DND-41 (cell line): ENCODE results near the gene LCN9.

Source experiments
- ATAC-seq: fragments of 200-7000 bp; cut with Tn5 transposase; 3 replicates; pipeline ENCODE4 v1.9.1; 2021; ENCODE audit warnings: low read depth; ENCODE audit not compliant: insufficient read depth
- DNase-seq: peaks from one replicate; pipeline ENCODE4 v3.0.0-alpha.2; 2020
- H2AFZ ChIP-seq: 2 replicates; pipeline ENCODE4 v1.6.0; 2012; ENCODE audit warnings: low read depth, low read length
- H3K27ac ChIP-seq: 2 replicates; pipeline ENCODE4 v1.5.1; 2012; ENCODE audit warnings: low read length, inconsistent platforms
- H3K27me3 ChIP-seq: fragments of 200-600 bp; sonication (generic); 2 replicates; pipeline ENCODE4 v1.6.0; 2012; ENCODE audit warnings: low read length, mild to moderate bottlenecking, inconsistent platforms; ENCODE audit not compliant: insufficient read depth, poor library complexity
- H3K36me3 ChIP-seq: 2 replicates; pipeline ENCODE4 v1.5.1; 2012; ENCODE audit warnings: low read length, inconsistent platforms; ENCODE audit not compliant: insufficient read depth
- H3K4me1 ChIP-seq: 2 replicates; pipeline ENCODE4 v1.5.1; 2012; ENCODE audit warnings: mild to moderate bottlenecking, low read length; ENCODE audit not compliant: insufficient read depth
- H3K4me2 ChIP-seq: 2 replicates; pipeline ENCODE4 v1.6.0; 2012; ENCODE audit warnings: mild to moderate bottlenecking, moderate library complexity, low read length, inconsistent platforms; ENCODE audit not compliant: insufficient read depth
- H3K4me3 ChIP-seq, 2 experiments: fragments of 200-600 bp in 1 of 2; shearing (Covaris generic) in 1 of 2; 2 replicates each; pipeline ENCODE4 v1.5.1; 2012 to 2016; ENCODE audit warnings: inconsistent platforms in 2 of 2, low read length in 2 of 2, mild to moderate bottlenecking in 2 of 2, low read depth in 1 of 2, moderate library complexity in 1 of 2
- H3K79me2 ChIP-seq: 2 replicates; pipeline ENCODE4 v1.6.0; 2012; ENCODE audit warnings: low read length, inconsistent platforms; ENCODE audit not compliant: insufficient read depth
- H3K9ac ChIP-seq: 2 replicates; pipeline ENCODE4 v1.6.0; 2012; ENCODE audit warnings: low read depth, mild to moderate bottlenecking, inconsistent platforms, low read length, moderate library complexity
- H3K9me3 ChIP-seq: 2 replicates; pipeline ENCODE4 v1.5.1; 2012; ENCODE audit warnings: low read length, moderate library complexity, mild to moderate bottlenecking, inconsistent platforms; ENCODE audit not compliant: insufficient read depth, severe bottlenecking
- H4K20me1 ChIP-seq: 2 replicates; pipeline ENCODE4 v1.6.0; 2012; ENCODE audit warnings: low read length; ENCODE audit not compliant: insufficient read depth
- EZH2 ChIP-seq: IDR thresholded peaks from 3 replicates; pipeline ENCODE4 v1.6.1; 2012; ENCODE audit warnings: borderline replicate concordance, low read depth, mild to moderate bottlenecking, moderate library complexity, low read length, inconsistent platforms; ENCODE audit not compliant: severe bottlenecking
- TF ChIP-seq, protein P1 (sequence below): IDR thresholded peaks from 2 replicates; pipeline ENCODE4 v1.5.1; 2012; ENCODE audit warnings: borderline replicate concordance, low read length, moderate library complexity, mild to moderate bottlenecking; ENCODE audit not compliant: poor library complexity, severe bottlenecking; ENCODE audit errors: extremely low read depth

The LCN9 gene

GRCh38 chr9:135693265-135693664 is 30.2 kb downstream of the LCN9 start:
- no peaks in the 10 kb centered on the region for H3K36me3 ChIP-seq
- TF ChIP-seq, protein P1, sequence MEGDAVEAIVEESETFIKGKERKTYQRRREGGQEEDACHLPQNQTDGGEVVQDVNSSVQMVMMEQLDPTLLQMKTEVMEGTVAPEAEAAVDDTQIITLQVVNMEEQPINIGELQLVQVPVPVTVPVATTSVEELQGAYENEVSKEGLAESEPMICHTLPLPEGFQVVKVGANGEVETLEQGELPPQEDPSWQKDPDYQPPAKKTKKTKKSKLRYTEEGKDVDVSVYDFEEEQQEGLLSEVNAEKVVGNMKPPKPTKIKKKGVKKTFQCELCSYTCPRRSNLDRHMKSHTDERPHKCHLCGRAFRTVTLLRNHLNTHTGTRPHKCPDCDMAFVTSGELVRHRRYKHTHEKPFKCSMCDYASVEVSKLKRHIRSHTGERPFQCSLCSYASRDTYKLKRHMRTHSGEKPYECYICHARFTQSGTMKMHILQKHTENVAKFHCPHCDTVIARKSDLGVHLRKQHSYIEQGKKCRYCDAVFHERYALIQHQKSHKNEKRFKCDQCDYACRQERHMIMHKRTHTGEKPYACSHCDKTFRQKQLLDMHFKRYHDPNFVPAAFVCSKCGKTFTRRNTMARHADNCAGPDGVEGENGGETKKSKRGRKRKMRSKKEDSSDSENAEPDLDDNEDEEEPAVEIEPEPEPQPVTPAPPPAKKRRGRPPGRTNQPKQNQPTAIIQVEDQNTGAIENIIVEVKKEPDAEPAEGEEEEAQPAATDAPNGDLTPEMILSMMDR, result no peak
- no peak for TF ChIP-seq EZH2
- no peak overlapping the region for H3K4me2 ChIP-seq
- H3K4me3 ChIP-seq, result no peak overlapping the region
- H3K9me3 ChIP-seq, result no peaks in the 10 kb centered on the region
- DNase-seq, result no peak
- no peak for ATAC-seq
- no peaks in the 10 kb centered on the region for H3K27me3 ChIP-seq
- no peak overlapping the region for H2AFZ ChIP-seq
- H4K20me1 ChIP-seq, result no peaks in the 10 kb centered on the region; the same call in none of the 2 replicates
- H3K9ac ChIP-seq, result no peak overlapping the region
- no peaks in the 10 kb centered on the region for H3K79me2 ChIP-seq
- no peak overlapping the region for H3K27ac ChIP-seq
- H3K4me1 ChIP-seq, result no peaks in the 10 kb centered on the region

DNA sequence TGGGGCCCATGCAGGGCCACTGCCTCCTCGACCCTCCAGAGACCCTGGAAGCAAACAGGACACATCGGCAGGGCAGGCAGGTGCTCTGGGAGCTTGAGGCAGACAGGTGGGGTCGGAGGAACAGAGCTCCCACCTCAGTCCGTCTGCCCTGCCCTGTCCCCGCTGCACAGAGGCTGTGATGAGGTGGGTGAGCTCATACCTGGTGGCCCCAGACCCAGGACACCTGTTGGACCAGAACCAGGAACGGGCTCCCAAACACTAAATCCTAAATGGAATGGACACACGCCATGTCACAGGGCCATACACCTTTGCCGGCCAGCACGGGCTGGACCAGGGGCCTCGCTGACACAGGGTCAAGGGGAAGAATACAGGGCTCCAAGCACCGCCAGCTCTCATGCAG is 30.7 kb downstream of the LCN9 start:
- no peak overlapping the region for H3K4me2 ChIP-seq
- H3K27ac ChIP-seq, result no peak overlapping the region
- no peak overlapping the region for H3K4me3 ChIP-seq
- H3K9me3 ChIP-seq, result no peaks in the 10 kb centered on the region
- H3K27me3 ChIP-seq, result no peaks in the 10 kb centered on the region
- no peaks in the 10 kb centered on the region for H3K36me3 ChIP-seq
- TF ChIP-seq, protein P1, result no peak
- no peak for TF ChIP-seq EZH2
- no peak overlapping the region for H3K9ac ChIP-seq
- DNase-seq (no peak), ATAC-seq (no peak)
- no peak overlapping the region for H2AFZ ChIP-seq
- no peaks in the 10 kb centered on the region for H3K4me1 ChIP-seq
- H4K20me1 ChIP-seq, result no peaks in the 10 kb centered on the region; the same call in none of the 2 replicates
- H3K79me2 ChIP-seq, result no peaks in the 10 kb centered on the region

GRCh38 chr9:135694414-135694813 is 31.3 kb downstream of the LCN9 start:
- Histone ChIP-seq H3K79me2 (no peaks in the 10 kb centered on the region), H3K4me2 (no peak overlapping the region), H3K9ac (no peak overlapping the region), H4K20me1 (no peaks in the 10 kb centered on the region; the same call in none of the 2 replicates), H3K4me3 (no peak overlapping the region), H3K27me3 (no peaks in the 10 kb centered on the region), H3K4me1 (no peaks in the 10 kb centered on the region), H3K36me3 (no peaks in the 10 kb centered on the region), H2AFZ (no peak overlapping the region), H3K27ac (no peak overlapping the region), H3K9me3 (no peaks in the 10 kb centered on the region)
- TF ChIP-seq EZH2, result no peak
- TF ChIP-seq, protein P1, result no peak
- no peak for ATAC-seq
- no peak for DNase-seq

DNA sequence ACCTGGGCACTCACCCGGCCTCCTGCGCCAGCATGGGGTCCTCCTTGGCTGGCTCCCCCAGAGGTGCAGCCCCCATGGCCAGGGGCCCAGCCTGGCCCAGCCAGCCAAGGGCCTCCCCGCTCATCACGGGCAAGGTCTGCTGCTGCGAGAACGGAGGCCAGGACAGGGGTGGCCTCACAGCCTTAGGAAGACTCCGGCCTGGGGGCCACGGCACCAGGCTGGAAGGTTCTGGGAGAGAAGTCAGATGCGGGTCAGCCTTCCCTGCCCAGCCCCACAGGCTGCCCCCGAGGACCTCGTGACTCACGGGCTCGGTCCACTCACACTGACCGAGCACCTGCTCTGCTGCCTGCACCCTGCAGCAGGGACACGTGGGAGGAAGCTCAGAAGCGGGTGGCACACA is 31.9 kb downstream of the LCN9 start:
- ATAC-seq, result no peak
- TF ChIP-seq EZH2, result no peak
- TF ChIP-seq, protein P1, result no peak
- Histone ChIP-seq H3K27ac (no peak overlapping the region), H4K20me1 (no peaks in the 10 kb centered on the region; the same call in 1 of the 2 replicates), H3K27me3 (no peaks in the 10 kb centered on the region), H3K4me2 (no peak overlapping the region), H3K36me3 (no peaks in the 10 kb centered on the region), H3K79me2 (no peaks in the 10 kb centered on the region), H3K9me3 (no peaks in the 10 kb centered on the region), H3K4me1 (no peaks in the 10 kb centered on the region), H2AFZ (no peak overlapping the region), H3K9ac (no peak overlapping the region), H3K4me3 (no peak overlapping the region)
- no peak for DNase-seq
